GM21381 (cell line): ENCODE results near the gene SLC35F3.

Experiments
- ATAC-seq: cut with Tn5 transposase; IDR thresholded peaks from one replicate; pipeline ENCODE4 v1.9.1; 2021; ENCODE audit warnings: mild to moderate bottlenecking, moderate library complexity; ENCODE audit not compliant: unreplicated experiment

The SLC35F3 gene

GRCh38 chr1:234019387-234019786 is 114.9 kb downstream of the SLC35F3 start:
- no peak for ATAC-seq

DNA sequence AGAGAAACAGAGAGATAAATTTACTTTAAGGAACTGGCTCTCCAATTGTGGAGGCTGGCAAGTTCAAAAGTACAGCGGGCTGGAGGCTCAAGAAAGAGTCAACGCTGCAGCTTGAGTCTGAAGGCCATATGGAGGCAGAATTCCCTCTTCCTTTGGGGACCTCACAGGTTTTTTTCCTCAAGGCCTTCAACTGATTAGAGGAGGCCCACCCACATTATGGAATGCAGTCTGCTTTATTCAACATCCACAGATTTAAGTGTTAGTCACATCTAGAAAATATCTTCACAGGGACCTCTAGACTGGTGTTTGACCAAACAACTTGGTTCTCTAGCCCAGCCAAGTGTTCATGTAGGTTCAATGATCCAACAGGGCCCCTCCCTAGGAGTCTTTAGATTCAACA is 117.8 kb downstream of the SLC35F3 start:
- no peak for ATAC-seq

GRCh38 chr1:234039603-234040002 is 135.1 kb downstream of the SLC35F3 start:
- ATAC-seq = no peak

DNA sequence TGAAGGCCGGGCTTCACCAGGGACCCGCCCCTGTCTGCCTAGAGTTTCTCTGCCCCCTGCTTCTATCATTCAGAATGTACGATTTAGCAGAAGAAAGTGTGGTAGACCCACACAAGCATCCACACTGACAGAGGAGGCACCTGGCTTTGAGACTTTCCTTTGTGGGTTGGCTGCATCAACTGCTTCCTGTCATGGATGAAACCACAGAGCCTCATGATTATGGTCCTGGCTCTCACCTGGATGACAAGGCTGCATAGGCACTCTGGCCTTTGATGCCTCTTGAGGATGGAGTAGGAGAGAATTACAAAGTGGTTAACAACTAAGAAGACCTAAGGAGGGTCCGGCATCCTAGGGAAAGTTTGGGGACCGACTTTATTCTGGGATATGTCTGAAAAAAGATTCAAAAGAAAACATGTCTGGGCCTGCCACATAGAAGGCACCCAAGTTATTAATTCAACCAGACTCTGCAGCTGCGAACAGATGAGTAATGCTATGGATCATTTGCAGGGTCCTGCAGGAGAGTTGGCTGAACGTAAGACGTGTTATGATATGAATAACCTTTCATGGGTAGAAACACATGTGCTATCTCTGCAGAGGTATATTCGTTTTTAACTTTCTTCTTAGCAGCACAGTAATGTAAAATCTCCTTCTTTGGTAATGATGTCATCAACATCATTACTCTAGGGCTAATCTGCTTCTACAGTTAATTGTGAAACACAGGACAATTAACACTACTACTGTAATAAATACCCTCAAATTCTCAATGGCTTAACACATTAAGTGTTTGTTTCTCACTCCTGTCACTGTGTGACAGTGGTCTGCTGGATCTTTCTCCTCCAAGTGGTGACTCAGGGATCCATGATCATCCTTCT is 136.2 kb downstream of the SLC35F3 start:
- no peak for ATAC-seq

GRCh38 chr1:234044079-234044478 is 139.6 kb downstream of the SLC35F3 start:
- no peak for ATAC-seq

DNA sequence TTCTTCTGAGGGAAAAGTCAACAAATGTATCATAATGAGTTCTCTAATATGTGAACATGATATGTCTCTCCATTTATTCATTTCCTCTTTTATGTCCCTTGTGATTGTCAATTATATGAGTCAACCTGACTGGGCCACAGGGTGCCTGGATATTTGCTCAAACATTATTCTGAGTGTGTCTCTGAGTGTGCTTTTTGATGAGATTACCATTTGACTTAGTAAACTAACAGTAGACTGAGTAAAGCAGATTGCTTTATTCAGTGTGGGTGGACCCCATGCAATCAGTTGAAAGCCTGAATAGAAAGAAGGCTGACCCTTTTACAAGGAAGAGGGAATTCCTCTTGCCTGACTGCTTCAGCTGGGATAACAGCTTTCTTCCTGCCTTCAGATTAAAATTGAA is 142.6 kb downstream of the SLC35F3 start:
- ATAC-seq = no peak

- no peak for ATAC-seq
These were observed 157.7 kb downstream of the SLC35F3 start for GRCh38 chr1:234062166-234062565.

- peak; percentile 66 for ATAC-seq
These were observed 161.4 kb downstream of the SLC35F3 start for GRCh38 chr1:234065794-234066447.

- ATAC-seq = no peak
These were observed 163.3 kb downstream of the SLC35F3 start for GRCh38 chr1:234067581-234068337.

- ATAC-seq = no peak
These were observed 165.3 kb downstream of the SLC35F3 start for GRCh38 chr1:234069760-234070159.

DNA sequence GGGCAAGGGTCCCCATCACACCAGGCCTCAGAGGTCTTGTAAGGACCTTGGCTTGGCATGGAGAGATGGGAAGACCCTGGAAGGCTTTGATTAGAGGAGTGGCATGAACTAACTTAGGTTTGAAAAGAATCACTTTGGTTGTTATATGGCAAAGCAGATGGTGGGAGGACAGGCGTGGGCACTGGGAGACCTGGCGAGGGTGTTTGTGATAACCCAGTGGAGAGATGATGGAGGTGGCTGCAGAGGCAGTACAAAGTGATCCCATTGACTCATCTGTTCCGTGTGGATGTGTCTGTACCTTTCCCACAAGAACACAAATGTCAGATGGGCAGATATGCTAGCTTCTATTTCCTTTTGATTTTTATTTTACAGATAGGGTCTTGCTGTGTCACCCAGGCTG is 168.3 kb downstream of the SLC35F3 start:
- ATAC-seq = no peak

GRCh38 chr1:234078143-234078542 is 173.7 kb downstream of the SLC35F3 start:
- no peak for ATAC-seq

DNA sequence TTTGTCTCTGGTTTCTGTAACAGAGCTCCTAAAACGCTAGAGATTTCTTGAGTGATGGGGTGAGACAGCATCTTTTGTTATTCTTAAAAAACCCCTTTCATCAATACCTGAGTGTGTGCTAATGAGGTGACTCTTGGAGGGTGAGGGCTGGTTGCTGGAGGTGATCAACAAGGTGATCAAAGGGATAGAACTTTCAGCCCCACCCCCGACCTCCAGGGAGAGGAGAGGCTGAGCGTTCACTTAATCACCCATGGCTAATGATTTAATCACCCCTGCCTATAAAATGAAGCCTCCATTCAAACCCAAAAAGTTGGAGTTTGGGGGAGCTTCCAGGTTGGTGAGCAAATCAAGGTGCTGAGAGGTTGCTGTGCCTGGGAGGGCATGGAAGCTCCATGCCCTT is 175.4 kb downstream of the SLC35F3 start:
- no peak for ATAC-seq

GRCh38 chr1:234083460-234083859 is 179.0 kb downstream of the SLC35F3 start:
- ATAC-seq = no peak

DNA sequence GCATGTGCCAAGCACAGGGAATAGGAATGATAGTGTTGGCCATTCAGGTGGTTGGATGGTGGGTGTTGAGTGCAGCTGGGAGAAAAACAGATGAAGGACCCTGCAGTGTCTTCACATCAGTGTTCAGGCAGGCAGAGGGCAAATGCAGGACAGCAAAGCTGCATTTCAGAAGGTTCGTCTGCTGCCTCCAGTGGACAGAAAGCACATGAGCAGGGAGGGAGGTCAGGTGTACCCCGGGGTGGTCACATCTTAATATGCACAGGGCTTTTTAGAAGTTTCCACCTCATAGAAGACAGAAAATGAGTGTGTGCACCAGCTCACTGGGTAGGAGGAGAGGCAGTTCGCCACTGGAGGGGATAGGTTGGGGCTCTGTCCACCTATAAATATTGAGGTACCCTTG is 184.9 kb downstream of the SLC35F3 start:
- no peak for ATAC-seq

DNA sequence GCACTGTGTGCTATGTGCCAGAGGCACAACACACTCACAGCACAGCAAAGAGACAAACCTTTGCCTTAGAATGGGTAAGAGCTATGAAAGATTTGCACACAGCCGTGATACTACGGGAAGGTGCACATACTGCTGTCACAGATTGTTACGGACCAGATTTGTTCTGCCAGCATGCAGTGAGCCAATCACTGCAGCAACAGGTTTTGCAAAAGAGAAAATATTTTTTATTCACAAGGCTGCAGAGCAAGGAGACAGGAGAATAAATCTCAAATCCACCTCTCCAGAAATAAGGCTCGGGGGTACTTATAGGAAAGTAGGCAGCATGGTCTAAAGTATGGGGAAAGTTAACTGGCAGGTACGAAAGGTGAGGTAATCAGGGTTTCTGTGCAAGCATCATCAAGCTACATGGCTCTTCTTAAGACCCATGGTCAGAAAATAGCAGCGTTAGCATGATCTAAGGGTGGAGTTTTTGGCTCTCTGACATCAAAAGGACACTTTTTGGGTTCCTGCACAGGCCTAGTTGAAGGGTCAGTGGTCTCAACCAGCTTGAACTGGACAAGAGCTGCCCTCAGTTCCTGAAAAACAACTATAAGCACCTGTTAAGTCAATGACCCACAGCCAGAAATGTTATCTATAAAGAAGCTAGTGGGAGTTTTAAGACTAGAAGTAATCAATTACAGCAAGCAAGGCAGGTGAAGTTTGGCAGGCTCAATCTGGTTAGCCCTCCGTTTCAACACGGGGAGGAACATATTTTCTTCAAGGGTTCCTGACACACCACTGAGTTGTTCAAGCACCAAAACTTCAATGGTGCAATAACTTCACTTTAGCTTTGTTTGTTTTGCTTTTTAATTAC is 186.0 kb downstream of the SLC35F3 start:
- ATAC-seq = no peak

DNA sequence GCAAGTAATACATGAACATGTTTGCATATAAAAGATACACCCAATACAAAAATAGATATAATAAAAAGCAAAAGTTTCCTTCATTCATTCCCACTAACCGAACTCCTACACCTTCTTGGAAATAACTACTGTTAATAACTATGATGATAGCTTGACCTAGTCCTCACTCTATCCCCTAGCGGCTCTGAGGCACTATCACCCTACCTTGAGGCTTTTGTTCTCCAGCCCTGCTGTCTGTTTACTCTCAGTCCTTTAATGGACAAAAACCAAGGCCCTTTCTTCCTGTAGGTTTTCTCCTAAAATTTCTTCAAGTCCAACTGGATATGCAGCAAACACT is 186.6 kb downstream of the SLC35F3 start:
- no peak for ATAC-seq

DNA sequence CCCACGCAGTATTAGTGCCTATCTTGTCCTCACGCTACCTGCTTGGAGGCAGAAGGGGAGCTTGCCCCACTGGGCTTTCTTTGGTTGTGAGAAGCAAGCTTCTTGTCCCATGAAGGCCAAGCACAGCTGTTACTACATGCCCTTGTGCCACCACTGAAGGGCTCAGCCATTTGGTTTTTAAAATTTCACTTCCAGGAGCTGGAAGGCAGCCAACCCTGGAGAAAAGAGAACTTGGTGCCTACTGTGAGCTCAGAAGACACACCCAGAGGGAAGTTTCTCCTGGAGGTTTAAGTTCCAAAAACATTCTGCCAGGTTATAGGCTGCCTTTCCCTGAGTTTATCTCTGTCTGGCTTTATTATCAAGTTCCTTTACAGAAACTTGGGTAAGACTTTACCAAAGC is 187.4 kb downstream of the SLC35F3 start:
- no peak for ATAC-seq

- no peak for ATAC-seq
These were observed 188.6 kb downstream of the SLC35F3 start for GRCh38 chr1:234093107-234093506.

DNA sequence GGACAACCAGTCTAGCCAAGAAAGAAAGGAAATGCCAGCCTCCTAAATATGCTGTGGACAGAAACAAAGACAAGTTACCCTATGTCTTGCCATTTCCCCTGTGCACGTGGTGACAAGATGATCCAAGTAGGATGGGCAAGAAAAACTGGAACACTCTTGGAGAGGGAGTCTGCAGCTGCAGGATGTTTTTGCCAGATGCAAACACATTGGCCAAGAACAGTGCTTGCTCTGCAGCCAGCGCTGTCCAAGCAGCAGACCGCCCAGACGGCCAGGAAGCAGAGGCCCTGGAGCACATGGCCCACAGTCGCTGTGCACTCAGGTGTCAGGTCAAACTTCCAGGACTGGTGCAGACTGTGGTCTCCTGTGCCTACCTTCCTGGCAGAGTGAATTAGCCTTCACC is 189.3 kb downstream of the SLC35F3 start:
- no peak for ATAC-seq

DNA sequence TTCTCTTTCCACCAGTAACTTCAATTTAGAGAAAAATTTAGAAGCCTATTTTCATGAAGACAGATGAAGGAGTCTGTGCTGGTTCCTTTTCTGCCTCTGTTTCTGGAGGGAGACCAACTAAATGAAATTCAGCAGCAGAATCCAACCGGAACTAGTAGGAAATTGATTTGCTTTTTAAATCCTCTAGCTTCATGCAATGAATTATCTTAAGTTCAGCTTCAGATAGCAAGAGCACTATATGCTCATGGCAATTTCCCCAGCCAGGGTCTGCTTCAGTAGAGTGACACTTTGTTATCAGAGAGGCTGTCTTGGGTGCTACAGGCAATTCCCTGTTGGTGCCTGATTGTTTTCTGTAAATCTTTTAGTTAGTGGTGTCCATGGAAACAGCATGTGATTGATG is 189.7 kb downstream of the SLC35F3 start:
- no peak for ATAC-seq
